Liver (tissue), 9 donors: ENCODE measurements around the gene PLA2G4F. TPM values are rescaled to one million over a fixed set of nuclear protein-coding genes. Genes with fewer than 3 reads are reported as not detected.

Experiments
- DNase-seq: peaks from one replicate; pipeline ENCODE4 v3.0.0-alpha.2; 2017; ENCODE audit warnings: low spot score
- H3K27ac ChIP-seq, 2 donors: one replicate each; pipeline ENCODE4 v1.7.0; 2013; ENCODE audit warnings: inconsistent platforms in 2 of 2, low read length in 2 of 2, control low read depth in 1 of 2, low read depth in 1 of 2, mild to moderate bottlenecking in 1 of 2
- H3K27me3 ChIP-seq, 4 donors: one replicate each; pipeline versions ENCODE4 v1.6.1 to v1.7.0; 2013; ENCODE audit warnings: low read length in 3 of 4, inconsistent platforms in 1 of 4, mild to moderate bottlenecking in 1 of 4, moderate library complexity in 1 of 4; ENCODE audit not compliant: control insufficient read depth in 4 of 4, insufficient read depth in 4 of 4
- H3K36me3 ChIP-seq, 4 donors: one replicate each; pipeline versions ENCODE4 v1.6.1 to v1.7.0; 2013; ENCODE audit warnings: low read length in 3 of 4, mild to moderate bottlenecking in 3 of 4, low read depth in 1 of 4, moderate library complexity in 1 of 4; ENCODE audit not compliant: control insufficient read depth in 4 of 4, insufficient read depth in 3 of 4
- H3K4me1 ChIP-seq, 4 donors: one replicate each; pipeline versions ENCODE4 v1.6.1 to v1.7.0; 2013; ENCODE audit warnings: low read length in 3 of 4, mild to moderate bottlenecking in 3 of 4, moderate library complexity in 1 of 4; ENCODE audit not compliant: control insufficient read depth in 4 of 4, insufficient read depth in 4 of 4
- H3K4me3 ChIP-seq, 3 donors: one replicate each; pipeline versions ENCODE4 v1.6.1 to v1.7.0; 2013; ENCODE audit warnings: low read length in 3 of 3, control low read depth in 1 of 3, low read depth in 1 of 3, mild to moderate bottlenecking in 1 of 3
- H3K9ac ChIP-seq, 2 donors: one replicate each; pipeline ENCODE4 v1.7.0; 2013; ENCODE audit warnings: low read length in 2 of 2, mild to moderate bottlenecking in 2 of 2, moderate library complexity in 2 of 2, control low read depth in 1 of 2, low read depth in 1 of 2
- H3K9me3 ChIP-seq, 4 donors: one replicate each; pipeline versions ENCODE4 v1.6.1 to v1.7.0; 2013; ENCODE audit warnings: low read length in 3 of 4; ENCODE audit not compliant: control insufficient read depth in 4 of 4
- ATF3 ChIP-seq: IDR thresholded peaks from 2 replicates; pipeline ENCODE4 v1.6.1; 2016; ENCODE audit warnings: antibody characterized with exemption
- CTCF ChIP-seq: fragments of 150-350 bp; IDR thresholded peaks from 2 replicates; pipeline ENCODE4 v1.5.1; 2017; ENCODE audit warnings: improper control_type of control experiment, low read depth, low read length; ENCODE audit not compliant: missing input control
- EGR1 ChIP-seq, 2 donors: IDR thresholded peaks; 2 replicates each; pipeline ENCODE4 v1.6.1; 2016 to 2018; ENCODE audit warnings: antibody characterized with exemption in 2 of 2, low read depth in 2 of 2
- FOXA1 ChIP-seq: IDR thresholded peaks from 2 replicates; pipeline ENCODE4 v1.6.1; 2016; ENCODE audit warnings: antibody characterized with exemption
- FOXA2 ChIP-seq: IDR thresholded peaks from 2 replicates; pipeline ENCODE4 v1.6.1; 2016; ENCODE audit warnings: antibody characterized with exemption
- GABPA ChIP-seq, 2 donors: IDR thresholded peaks in 1 of 2; conservative IDR thresholded peaks in 1 of 2; 2 replicates each; pipeline ENCODE4 v1.6.1; 2016; ENCODE audit warnings: antibody characterized with exemption in 2 of 2, mild to moderate bottlenecking in 1 of 2, moderate library complexity in 1 of 2
- HNF4A ChIP-seq, 2 donors: conservative IDR thresholded peaks; 2 replicates each; pipeline ENCODE4 v1.6.1; 2016; ENCODE audit warnings: antibody characterized with exemption in 2 of 2, mild to moderate bottlenecking in 2 of 2
- HNF4G ChIP-seq: IDR thresholded peaks from 2 replicates; pipeline ENCODE4 v1.6.1; 2016; ENCODE audit warnings: antibody characterized with exemption
- JUND ChIP-seq, 2 donors: IDR thresholded peaks; 2 replicates each; pipeline ENCODE4 v1.6.1; 2016; ENCODE audit warnings: antibody characterized with exemption in 2 of 2
- NR2F2 ChIP-seq: IDR thresholded peaks from 2 replicates; pipeline ENCODE4 v1.6.1; 2016; ENCODE audit warnings: antibody characterized with exemption
- RAD21 ChIP-seq, 2 donors: IDR thresholded peaks; 2 replicates each; pipeline ENCODE4 v1.6.1; 2016; ENCODE audit warnings: antibody characterized with exemption in 2 of 2, mild to moderate bottlenecking in 2 of 2
- REST ChIP-seq: IDR thresholded peaks from 2 replicates; pipeline ENCODE4 v1.6.1; 2016; ENCODE audit warnings: antibody characterized with exemption, mild to moderate bottlenecking
- RXRA ChIP-seq, 2 donors: IDR thresholded peaks; 2 replicates each; pipeline ENCODE4 v1.6.1; 2017 to 2018; ENCODE audit warnings: antibody characterized with exemption in 2 of 2, mild to moderate bottlenecking in 1 of 2
- SP1 ChIP-seq: IDR thresholded peaks from 2 replicates; pipeline ENCODE4 v1.6.1; 2018; ENCODE audit warnings: antibody characterized with exemption, mild to moderate bottlenecking
- TAF1 ChIP-seq: conservative IDR thresholded peaks from 2 replicates; pipeline ENCODE4 v1.6.1; 2016; ENCODE audit warnings: antibody characterized with exemption, mild to moderate bottlenecking
- YY1 ChIP-seq: IDR thresholded peaks from 2 replicates; pipeline ENCODE4 v1.6.1; 2016; ENCODE audit warnings: antibody characterized with exemption, mild to moderate bottlenecking
- ZBTB33 ChIP-seq: IDR thresholded peaks from 2 replicates; pipeline ENCODE4 v1.6.1; 2016; ENCODE audit warnings: antibody characterized with exemption
- WGBS: extraction: QIAGEN DNeasy Blood & Tissue Kit; methylation state at CpG from one replicate; pipeline ENCODE4 v1.1.7; 2013; 5-methylcytosine and 5-hydroxymethylcytosine counted together
- polyA plus RNA-seq, 2 donors: library from polyadenylated mRNA; stranded (reverse) in 1 of 2; unstranded in 1 of 2; fragments of 200-250 nt in 1 of 2; fragments of >200 nt in 1 of 2; fragmentation: Nextera tagmentation in 1 of 2; extraction: Ambion mirVana in 1 of 2; gene quantifications; one replicate each; pipeline versions ENCODE4 v1.2.1 to v1.2.3, GENCODE V29; 2013 to 2015
- total RNA-seq, 2 donors: library from RNA; depleted of rRNA; stranded (reverse); fragments of >200 nt; gene quantifications; one replicate each; pipeline ENCODE4 v1.2.3, GENCODE V29; 2014
- donor health status: healthy.
- donor health status: healthy.
- donor health status: healthy.
- donor health status: healthy.
- donor health status: healthy.

PLA2G4F gene
- total and polyA plus RNA-seq, 4 donors, result not detected

GRCh38 chr15:42178056-42178455 lies 21.6 kb upstream of the PLA2G4F start:
- WGBS, result 84% methylated on average over 2 of the region's 2 CpGs

More at GRCh38 chr15:42178056-42178455, 21.6 kb upstream of the PLA2G4F start:
- Histone ChIP-seq H3K4me1 (no peaks in the 10 kb centered on the region), H3K4me3 (no peak overlapping the region), H3K9ac (no peak overlapping the region), H3K27me3 (no peaks in the 10 kb centered on the region), H3K36me3 (peaks cover 16 to 60% (median 48%) of the 10 kb centered on the region in 4 donors), H3K27ac (no peak overlapping the region), H3K9me3 (no peaks in the 10 kb centered on the region)
- TF ChIP-seq YY1 (no peak), REST (no peak), GABPA (IDR thresholded peaks at IDR 0.05 in 1 of 2, conservative IDR thresholded peaks at IDR 0.05 in 1 of 2) (no peak), NR2F2 (no peak), HNF4G (no peak), RXRA (IDR thresholded peaks at IDR 0.05) (no peak), FOXA2 (no peak), EGR1 (IDR thresholded peaks at IDR 0.05; ENCODE audit: low read depth in 2 of 2) (no peak), ZBTB33 (no peak), SP1 (no peak), FOXA1 (no peak), JUND (IDR thresholded peaks at IDR 0.05) (no peak), ATF3 (no peak), RAD21 (IDR thresholded peaks at IDR 0.05) (no peak), HNF4A (conservative IDR thresholded peaks at IDR 0.05) (no peak), CTCF (no peak), TAF1 (no peak)
- no peak for DNase-seq
